GM08714 (cell line): Measurements from ENCODE around the gene CALM3.

Experiments used
- H3K4me3 ChIP-seq: fragments of 200-500 bp; sonication (Bioruptor generic); 2 replicates; pipeline ENCODE4 v1.5.1; 2014; ENCODE audit warnings: mild to moderate bottlenecking, low read length, inconsistent platforms
- ZNF274 ChIP-seq: IDR thresholded peaks from 2 replicates; pipeline ENCODE4 v1.6.1; 2012; ENCODE audit warnings: mild to moderate bottlenecking, low read depth, low read length

CALM3 gene

DNA sequence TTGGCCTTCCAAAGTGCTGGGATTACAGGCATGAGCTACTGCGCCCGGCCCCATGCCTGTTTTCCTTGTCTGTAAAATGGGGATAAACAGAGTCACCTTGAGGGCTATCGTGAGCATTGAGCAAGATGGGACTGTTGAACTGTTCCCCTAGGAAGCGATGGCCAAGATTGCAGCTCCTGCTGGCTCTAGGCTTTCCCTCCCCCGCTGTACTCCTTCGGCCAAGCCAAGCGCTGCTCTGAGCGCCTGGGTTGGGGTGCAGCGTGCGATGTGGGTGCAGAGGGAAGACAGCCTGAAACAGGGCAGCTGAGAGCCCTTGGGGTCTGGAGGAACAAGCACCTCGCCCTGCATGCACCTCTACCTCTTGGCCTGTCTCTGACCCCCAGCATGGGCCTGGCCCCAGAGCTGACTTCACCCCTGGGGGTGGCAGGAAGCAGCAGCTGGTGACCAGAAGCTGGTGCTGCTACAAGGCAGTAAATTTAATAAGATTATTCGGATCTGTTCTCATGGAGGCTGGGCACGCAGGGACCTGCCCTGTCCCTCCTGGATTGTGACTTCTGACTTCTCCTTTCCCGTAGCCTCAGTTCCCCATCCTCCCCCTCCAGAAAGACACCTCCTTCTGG, 29.6 kb downstream of the CALM3 start:
- no peak overlapping the region for H3K4me3 ChIP-seq
- TF ChIP-seq ZNF274: no peak

DNA sequence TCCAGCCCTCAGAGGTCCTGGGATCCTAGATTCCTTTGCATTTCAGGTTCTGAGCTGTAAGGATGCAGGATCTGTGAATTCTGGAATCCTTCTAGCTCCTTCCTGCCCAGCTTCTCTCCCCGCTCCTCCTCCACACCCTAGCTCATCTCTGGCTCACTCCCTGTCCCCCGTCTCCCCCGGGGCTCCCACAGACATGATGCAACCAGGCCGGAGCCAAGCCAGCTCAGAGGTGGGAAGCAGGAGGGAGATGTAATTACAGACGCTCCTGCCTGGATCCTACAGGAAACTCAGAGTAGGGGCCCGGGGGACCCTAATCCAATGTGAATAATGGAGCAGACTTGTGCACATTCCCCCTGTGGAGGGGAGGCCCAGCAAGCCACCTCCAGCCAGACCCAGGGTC, 30.4 kb downstream of the CALM3 start:
- no peak for TF ChIP-seq ZNF274
- H3K4me3 ChIP-seq: no peak overlapping the region

DNA sequence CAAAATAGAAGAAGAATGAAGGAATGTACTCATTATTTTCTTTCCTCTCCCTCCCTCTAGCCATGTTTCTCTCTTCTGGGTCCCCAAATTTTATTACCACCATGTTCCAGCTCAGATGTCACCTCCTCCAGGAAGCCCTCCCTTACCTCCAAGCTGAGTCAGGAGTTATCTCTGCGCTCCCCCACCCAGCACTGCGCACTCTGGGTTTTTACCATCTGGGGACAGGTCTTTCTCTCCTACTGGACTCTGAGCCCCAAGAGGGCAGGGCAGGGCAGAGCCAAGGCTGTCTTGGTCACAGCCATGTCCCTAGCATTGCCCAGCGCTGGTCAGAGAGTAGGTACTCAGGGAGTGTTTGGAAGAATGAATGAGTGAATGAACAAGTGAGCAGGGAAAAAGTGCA, 32.0 kb downstream of the CALM3 start:
- TF ChIP-seq ZNF274: no peak
- no peak overlapping the region for H3K4me3 ChIP-seq

DNA sequence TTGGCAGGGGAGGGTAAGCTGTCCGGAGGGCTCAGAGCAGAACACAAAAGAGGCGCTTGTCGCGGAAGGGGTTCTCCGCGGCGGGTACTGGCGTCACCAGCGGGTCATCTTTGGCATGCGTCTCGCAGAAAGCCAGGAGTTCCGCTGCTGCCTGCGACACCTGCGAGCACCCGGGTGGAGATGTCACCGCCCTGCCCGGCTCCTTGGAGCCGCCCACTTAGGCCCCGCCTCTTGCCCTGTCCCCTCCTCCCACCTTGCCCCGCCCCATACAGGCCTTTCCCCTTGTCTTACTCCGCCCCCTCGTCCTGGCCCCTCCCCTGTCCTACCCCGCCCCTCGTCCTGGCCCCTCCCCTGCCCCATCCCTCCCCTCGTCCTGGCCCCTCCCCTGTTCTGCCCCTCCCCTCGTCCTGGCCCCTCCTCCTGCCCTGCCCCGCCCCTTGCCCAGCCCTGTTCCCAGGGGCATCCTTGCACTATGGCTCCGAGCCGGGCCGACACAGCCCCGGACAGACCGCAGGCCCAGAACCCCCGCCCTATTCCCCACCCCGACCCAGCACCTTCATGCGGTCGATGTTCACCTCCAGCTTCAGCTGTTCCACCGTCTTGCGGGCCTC, 33.0 kb downstream of the CALM3 start:
- TF ChIP-seq ZNF274: no peak
- H3K4me3 ChIP-seq: peak overlapping the region; percentile 5; the same call in 1 of the 2 replicates

DNA sequence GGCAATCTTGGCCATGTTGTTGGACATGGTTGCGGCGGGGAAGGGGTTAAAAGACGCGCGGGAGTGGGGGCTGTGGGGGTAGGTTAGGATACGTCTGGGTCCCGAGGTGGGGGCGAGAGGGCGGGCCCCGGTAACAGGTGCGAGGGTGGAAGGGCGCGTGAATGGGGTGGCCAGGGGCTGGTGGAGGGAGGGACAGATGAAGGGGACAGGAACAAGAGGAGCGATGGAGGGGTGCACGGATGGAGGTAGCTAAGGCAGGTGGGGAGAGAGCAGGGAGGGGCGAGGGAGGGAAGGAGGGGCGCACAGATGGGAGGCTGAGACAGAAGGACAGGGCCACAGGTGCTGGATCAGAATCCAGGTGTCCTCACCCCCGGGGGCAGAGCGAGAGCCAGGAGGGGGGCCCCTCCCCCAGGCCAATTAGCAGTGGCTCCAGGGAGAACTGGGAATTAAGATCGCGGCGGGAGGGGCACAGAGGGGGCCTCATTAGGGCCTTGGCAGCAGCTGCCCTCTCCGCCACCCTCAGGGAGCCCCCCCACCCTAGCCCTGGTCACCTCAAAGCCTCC, 33.6 kb downstream of the CALM3 start:
- TF ChIP-seq ZNF274: no peak
- no peak overlapping the region for H3K4me3 ChIP-seq

DNA sequence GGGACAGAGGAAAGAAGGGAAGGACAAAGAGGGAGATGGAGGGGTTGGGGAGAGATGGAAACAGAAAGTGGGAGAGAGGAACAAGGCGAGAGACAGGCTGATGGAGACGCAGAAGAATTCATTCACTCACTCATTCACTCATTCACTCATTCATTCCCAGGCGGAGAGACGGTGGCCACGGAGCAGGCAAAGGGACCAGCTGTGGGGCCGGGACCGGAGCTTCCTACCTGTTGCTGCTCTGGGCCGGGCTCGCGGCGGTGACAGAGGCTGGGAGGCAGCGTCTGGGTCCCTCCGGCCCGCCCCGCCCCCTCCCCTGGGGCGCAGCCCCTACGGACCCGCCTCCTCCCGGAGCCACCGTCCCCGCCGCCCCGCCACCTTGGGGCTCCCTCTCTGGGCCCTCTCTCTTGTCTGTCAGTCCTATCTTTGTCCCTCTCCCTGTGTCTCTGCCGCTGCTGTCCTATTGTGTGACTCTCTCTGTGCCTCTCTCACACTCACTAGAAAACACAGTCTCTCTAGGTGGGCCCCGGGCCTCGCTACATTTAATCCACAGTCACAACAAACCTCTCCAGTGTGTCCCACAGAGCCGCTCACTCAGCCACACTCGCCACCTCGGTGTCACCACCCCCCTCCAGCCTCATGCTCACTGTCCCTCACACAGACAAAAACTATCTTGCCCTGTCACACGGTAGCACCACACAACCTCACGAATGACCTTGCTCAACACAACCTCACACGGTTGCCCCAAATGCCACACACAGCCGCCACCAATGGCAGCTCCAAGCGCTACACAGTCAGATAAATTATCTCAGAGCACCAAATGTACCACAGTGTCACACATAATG, 35.0 kb downstream of the CALM3 start, which contains the start of gene GNG8:
TSS of gene GNG8 (minus strand) at position 283 of the 842 bp plus-strand sequence. CDS start 1,520 bp downstream, outside the sequence.
- H3K4me3 ChIP-seq: no peak within 1 kb of the TSS
- TF ChIP-seq ZNF274: no peak

DNA sequence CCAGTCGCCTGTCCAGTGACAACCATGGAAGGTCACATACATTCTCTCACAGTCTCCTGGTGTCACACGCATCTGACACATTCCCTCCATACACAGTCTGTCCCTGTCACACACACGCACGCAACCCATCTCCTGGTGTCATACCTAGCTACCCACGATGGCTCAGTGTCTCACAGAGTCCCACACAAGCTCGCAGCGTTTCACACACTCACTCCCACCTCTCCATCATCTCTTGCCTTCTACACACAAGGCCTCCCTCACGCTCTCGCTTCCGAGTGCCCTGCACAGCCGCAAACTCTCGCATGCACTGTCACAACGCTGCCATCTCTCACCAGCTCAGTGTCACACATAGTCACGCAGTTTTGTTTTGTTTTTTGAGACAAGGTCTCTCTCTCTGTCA, 36.1 kb downstream of the CALM3 start:
- no peak overlapping the region for H3K4me3 ChIP-seq
- no peak for TF ChIP-seq ZNF274

DNA sequence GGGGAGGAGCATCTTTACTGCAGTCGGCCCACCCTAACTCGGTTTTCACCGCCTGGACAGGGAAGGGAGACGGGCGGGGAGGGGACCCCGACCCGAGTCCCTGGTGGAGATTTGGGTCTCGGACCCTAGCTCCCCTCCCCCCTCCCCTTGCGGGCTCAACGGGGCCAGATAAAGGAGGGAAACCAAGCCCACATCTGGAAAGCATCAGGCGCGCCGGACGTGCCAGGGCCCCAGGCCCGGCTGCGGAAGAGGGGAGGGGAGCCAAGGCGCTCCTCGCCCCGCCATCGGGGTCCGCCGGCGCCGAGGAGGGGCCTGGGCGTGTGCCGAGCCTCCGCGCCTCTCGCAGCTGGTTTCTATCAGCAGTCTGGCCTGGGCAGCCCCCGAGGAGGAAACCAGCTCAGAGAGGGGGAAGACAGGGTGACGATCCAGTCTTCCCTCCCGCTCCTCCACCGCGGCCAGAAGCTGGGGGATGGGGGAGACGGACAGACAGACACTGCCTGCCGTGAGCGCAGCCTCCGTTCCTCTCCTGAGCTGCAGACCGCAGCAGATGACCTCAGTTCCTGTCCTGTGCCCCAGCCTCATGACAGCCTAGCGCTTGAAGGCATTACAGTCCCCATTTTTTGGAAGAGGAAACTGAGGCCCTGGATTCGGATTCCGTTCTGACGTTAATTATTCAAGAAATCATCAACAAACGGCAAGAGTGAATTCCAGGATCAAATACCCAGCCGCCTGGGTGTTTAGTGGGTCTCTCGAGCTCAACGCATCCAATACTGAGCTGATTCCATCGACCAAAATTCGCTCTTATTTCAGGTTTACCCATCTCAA, 38.4 kb downstream of the CALM3 start:
- H3K4me3 ChIP-seq: peak overlapping the region; percentile 46; the same call in 1 of the 2 replicates
- no peak for TF ChIP-seq ZNF274

DNA sequence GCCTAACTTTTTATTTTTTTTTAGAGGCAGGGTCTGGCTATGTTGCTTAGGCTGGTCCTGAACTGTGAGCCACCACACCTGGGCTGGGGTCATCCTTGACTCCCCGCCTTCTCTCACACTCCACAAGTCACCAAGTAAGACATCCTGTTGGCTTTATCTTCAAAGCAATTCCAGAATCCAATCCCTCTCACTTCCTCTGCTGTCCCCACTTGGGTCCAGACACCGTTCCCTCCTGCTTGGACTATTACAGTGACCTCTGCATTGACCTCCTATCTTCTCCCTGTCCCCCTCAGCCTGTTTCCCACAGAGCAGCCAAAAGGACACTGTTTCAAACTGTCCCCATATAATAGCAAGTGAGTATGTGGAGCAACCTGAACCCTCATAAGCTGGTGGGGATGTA, 39.5 kb downstream of the CALM3 start:
- no peak for TF ChIP-seq ZNF274

DNA sequence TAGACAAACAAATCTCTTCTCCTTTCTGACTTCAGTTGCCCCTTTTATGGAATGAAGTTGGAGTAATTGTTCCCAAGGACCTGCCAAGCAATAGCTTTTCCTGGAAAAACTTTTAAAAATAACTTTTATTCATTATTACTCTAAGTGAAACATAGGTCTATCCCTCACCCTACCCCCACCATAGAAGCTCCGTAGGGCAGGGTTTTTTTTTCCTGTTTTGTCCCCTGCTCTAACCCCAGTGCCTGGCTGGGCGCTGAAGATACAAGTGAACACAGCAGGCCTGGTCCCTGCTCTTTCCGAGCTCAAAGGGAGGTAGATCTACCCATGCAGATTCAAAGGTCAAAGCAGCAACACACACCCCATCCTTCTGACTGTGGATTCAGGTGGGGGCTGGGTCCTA, 43.6 kb downstream of the CALM3 start:
- no peak overlapping the region for H3K4me3 ChIP-seq
- TF ChIP-seq ZNF274: no peak

More for the DNA sequence above, 39.5 kb downstream of the CALM3 start:
- H3K4me3 ChIP-seq: no peak overlapping the region

DNA sequence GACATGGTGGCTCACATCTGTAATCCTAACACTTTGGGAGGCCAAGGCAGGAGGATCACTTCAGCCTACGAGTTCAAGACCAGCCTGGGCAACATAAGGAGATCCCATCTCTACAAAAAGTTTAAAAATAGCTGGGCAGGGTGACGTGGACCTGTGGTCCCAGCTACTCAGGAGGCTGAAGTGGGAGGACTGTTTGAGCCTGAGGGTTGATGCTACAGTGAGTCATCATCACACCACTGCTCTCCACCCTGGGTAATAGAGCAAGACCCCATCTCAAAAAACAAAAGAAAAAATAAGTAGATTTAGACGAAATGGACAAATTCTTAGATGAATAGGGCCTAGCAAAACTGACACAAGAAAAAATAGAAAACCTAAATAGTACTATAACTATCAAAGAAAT, 45.3 kb downstream of the CALM3 start:
- H3K4me3 ChIP-seq: no peak overlapping the region
- TF ChIP-seq ZNF274: no peak

DNA sequence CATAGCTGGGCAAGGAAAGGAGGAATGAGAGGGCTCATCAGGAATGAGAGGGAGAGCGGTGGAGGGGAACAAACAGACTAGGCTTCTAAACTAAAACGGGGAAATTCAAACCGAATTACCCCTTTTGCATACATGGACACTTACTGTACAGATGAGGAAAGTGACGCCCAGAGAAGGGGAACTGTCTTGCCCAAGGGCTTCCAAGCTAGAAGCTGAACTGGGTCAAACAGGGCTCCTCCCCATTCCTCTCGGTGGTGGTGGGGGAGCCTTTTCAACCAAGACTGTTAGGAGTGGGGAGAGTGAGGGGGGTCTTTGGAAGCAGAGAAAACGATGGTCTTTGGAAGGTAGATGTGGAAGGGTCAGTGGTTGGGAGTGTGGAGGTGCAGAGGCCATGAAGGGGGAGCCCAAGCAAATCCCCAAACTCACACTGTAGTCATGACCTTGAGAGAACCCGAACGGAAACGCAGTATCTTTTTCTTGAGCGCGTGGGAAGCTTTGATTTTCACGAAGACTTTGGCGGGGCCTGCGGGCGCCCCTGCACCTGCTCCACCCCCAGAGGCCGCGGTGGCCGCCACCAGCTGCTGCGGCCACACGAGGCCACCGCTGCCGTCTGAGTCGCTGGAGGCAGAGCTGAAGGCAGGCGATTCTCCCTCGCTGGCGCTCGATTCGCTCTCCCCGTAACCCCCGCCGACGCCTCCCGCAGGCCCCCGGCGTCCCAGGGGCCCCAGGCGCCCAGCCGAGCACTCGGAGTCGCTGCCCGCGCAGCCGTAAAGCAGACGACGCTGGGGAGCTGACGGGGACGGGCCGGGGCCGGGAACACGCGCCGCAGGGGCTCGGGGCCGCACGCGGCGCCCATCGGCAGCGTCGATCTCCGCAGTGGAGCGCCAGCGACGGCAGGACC, 47.2 kb downstream of the CALM3 start:
- no peak for TF ChIP-seq ZNF274
- H3K4me3 ChIP-seq: no peak overlapping the region
